DMS153 (cell line): ENCODE measurements around the gene RENBP.
A peak's percentile ranks its signal among the peaks of the same experiment; 100 is the strongest.

ENCODE experiments used
- DNase-seq: peaks from one replicate; lab custom pipeline; 2025; lab: John Stamatoyannopoulos, UW

The RENBP gene

DNA sequence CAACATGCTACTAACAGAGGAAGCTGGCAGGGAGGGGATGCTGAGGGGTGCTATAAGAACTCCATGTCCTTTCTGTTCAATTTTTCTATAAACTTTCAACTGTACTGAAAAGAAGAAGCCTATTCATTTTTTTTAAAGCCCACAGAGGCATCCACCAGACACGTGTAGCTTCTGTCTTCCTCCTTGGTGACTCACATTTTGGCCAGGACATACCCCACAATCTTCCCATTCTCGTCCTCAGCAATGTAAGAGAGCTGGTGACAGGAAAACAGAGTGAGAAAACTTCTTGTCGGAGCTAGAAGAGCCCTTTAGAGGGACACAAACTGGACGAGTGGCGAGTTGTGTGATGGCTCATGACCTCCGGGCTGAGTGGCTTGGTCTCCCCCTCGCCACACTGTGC lies 10.7 kb downstream of the RENBP start:
- no peak for DNase-seq

DNA sequence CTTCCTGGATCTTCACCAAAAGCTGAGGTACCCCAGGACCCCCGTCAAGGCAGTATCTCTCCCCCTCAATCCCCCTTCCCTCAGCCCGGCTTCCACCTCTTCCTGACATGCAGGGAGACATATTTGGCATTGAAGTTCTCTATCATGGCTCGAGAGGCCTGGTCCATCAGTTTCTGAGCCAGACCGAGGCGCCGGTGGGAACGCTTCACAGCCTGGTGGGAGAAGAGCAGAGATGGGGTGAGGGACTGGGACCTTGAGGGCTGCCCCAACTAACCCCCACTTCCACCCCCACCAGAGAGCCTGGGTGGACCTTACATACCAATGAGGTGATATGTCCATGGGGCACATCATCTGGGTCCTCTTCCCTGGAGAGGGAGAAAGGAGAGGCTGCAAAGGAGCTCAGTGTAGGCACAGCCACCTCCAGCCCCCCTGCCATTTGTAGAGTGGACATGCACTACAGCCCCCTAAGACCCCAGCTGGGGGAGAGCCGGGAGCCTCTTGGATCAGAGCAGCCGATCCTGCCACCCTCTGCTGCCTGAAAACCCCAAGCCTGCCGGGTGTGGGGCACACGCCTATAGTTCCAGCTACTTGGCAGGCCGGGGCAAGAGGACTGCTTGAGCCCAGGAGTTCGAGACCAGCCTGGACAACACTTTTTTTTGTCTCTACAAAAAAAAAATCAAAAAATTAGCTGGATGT lies 12.1 kb downstream of the RENBP start:
- no peak for DNase-seq

DNA sequence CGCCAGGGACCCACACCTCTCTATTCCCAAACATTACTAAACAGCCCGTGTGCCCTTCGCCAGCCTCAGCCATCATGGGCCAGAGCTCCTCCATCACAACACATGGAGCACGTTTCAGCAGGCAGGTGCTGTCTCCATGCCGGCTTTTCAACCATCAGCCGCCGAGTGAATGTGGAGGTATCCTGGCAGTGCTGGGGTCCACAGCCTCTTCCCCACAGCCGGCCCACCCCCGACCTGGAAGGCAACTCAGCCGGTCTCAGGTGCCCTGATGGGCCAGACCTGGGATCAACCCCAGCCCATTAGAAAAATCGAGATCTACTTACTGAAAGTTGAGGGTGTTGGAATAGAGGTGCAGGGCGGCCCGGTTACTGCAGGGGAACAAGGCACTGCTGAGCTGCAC lies 12.7 kb downstream of the RENBP start:
- no peak for DNase-seq

DNA sequence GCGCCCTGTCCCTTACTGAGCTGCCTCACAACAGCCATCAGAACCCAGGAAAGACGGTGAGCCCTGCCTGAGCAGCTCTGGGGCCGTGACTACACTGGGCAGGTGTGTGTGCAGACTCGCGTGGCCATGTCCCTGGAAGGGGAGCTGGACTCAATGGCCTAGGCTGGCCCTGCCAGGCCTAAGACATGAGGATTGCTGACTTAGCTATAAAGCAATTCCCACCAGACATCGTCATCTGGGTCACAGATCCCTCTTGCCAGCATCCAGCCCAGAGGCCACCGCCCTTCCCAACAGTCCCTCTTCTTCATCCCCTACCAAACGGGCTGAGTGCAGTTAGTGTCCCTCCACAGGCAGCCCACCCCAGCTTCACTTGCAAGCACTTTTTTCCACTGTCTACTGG lies 13.3 kb downstream of the RENBP start:
- DNase-seq, result no peak

DNA sequence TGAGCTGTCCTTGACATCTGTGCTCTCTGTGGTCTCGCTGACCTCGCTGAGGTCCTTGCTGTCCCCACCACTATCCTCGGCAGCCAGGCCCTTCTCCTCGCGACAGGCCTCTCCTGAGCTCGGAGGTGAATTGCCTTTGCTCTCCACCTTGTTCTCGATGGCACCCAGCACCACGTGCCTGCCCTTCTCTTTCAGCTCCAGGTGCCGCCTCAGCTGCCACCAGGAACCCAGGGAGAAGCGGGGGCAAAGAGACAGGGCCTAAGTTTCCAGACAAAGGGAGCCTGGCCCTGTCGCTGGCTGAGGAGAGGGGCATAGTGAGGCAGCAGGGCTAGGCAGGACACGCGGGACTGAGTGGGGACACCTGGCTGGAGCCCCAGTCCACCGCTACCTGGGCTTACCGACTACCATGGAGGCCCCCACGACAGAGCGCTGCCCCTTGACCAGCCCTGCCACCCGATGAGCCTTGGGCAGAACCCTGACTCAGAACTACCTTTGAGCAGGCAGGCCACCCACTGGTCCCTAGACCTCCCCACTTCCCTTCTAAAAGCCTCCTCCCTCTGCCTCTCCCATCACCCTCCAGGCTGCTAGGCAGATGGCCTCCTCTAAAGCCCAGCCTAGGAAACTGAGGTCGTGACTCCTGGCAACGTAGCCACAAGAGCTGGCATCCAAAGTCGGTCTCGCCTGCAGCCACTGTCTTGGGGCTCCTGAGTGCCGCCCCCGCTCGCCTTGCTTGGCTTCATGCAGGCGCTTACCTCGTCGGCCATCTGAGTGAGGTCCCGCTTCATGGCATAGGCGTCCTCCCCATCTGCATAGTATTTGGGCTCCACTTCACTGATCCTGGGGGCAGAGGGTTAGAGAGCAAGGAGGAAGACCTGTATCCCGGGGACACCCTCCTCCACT lies 14.2 kb downstream of the RENBP start:
- no peak for DNase-seq

DNA sequence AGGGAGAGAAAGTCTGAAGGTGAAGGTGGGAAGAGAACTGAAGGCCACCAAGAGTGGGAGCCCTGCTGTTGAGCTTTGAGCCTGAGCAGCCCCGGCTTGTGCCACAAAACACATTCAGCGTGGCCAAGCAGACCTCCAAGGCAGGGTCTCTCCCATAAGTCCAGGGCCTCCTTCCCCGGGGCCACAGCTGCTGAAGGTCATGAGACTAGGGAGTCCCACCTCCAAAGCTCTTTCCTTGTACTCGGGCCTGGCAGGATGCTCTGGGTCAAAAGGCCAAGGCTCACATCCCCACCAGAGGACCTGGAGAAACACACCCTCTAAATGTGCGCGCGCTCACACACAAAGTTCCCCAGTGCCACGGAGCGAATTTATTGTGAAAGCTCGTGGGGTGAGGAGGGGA lies 14.9 kb downstream of the RENBP start:
- DNase-seq, result no peak

DNA sequence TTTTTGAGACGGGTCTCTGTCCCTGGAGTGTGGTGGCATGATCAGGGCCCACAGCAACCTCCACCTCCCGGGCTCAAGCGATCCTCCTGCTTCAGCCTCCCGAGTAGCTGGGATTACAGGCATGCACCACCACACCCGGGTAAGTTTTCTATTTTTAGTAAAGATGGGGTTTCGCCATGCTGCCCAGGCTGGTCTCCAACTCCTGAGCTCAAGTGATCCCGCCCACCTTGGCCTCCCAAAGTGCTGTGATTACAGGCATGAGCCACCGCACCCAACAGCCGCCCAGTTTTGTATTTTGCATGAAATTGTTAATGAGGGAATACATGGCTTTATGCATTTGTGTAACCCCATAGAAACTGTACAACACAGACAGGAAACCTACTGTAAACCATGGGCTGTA lies 15.6 kb downstream of the RENBP start:
- no peak for DNase-seq

DNA sequence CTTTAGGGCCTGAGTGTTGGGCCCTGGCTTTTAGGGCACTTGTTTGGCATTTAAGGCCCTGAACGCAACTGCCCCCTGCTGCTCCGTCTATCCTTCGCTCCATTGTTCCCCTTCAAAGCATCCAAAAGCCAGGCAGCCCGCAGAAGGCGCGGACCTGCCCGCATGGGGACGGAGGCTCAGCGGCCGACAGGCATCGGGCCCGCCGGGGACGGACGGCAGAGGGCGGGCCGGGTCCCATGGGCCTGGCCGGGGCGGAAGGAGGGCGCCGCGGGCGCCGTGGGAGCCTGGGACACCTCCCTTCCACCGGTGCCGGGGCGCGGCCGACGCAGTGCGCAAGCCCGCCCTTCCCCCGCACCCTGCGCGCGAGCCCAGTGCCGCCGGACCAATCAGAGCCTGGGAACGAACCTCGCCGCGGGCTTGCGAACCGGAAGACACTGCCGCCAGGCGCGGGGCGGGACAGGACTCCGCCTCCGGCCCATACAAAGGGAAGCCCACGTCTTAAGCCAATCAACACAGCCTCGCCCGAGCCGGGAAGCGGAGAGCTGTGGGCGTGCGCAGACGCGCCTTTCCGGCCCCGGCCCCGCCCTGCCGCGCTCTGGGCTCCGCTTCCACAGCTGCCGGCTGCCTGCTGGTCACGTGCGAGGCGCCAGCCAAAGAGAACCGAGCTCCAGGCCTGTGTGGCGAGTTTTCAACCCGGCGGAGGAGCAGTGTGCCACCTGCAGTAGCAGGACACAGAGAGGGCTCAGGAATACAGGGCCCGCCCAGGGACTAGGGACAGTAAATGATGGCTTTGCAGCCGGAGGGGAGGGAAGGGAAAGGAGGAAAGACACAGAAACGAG lies 16.3 kb downstream of the RENBP start:
- DNase-seq, result peak; percentile 99

DNA sequence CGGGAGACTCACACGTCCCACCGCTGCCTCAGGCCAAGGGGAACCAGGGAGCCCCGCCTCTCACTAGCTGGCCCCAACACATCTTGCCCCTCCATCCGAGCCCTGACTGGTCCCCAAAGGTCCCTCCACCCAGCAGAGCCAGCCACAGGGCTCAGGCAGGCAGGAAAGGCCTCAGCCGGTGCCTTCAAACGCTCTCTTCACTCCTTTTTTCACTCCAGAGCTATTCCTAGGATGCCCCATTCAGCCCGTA lies 16.8 kb downstream of the RENBP start:
- DNase-seq, result no peak

DNA sequence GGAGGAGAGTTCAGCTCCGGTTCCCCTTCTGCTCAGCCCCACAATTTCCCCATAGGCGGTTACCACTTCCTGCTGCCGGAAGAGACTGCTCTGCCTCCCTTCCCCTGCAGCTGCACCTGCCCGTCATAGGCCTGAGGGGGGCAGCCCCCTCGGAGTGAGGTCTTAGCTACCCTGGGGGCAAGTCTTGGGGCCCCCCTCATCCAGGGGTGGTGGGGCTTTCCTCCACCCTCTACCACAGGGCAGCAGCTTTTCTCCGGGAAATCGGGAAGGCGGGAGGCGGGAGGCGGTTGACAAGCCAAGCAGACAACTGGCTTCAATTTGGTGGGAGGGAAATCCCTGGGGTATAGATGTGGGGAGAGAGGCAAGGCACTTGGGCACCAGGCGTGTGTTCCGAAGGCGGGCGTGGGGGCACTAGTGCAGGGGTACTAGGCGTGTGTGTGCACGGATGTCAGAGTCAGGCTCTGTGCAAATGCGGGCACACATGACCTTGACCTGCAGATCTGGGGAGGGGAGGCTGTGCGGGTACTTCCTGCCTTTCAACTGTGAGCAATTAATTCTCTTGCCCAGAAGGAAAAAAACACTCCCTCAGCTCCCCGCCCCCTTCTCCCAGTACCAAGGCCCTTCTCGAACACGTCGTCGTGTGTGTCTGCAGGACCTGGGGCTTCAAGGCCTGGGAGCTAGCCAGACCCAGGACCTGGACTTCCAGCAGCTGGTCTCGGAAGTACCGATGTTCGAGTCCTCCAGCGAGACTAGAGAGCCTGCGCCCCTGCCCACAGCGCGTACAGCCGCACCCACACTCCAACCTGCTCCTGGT lies 17.4 kb downstream of the RENBP start:
- peak; percentile 71 for DNase-seq

DNA sequence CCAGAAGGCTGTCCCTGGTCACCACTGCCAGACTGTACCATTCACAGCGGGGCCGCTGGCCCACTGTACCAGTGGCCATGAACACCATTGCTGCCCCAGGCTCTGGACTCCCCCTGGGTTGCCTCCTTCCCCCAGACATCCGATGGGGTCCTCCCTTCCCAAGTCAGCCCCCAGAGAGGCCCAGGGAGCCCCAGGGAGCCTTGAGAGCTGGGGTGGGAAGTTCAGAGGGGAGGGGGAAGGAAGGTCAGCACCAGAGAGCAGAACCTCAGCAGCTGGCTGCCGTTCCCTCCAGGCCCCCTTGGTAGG lies 17.9 kb downstream of the RENBP start:
- no peak for DNase-seq

DNA sequence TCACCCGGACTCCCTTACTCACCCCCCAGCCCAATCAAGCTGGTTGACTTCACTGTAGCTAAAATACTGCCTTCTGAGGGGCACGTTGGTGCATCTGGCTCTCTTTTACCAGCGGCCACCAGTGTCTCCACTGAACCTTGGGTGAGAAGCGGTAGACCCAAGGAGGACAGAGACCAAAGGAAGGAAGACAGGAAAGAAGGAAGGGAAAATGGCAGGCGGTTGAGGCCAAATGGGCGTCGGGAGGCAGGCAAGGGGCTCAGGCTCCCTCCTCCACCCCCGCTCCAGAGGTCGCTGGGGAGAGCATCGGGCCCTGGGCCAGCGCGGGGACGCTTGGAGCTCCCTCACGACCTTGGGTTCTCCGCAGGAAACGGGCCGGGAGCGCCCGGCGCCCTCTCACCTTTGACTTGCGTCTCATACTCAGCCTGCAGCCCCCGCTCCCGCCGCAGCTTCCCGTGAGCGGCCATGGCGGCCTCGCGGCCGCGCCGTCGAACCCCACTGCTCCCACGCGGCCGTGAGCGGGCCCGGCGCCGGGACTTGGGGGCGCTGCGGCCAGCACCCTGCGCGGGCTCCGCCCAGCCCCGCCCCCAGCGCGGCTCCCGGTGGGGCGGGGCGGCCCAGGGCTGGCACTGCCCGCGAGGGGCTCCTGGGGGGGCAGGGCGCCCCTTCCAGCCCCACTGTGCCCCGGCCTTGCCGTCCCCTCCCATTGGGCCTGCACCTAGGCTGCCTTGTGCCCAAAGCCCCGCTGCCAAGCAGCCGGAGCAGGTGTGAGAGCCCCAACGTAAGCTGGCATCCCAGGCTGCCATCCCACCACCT lies 18.5 kb downstream of the RENBP start, which contains the start of gene ARHGAP4:
Gene ARHGAP4 (minus strand): TSS at position 526 of the 813 bp plus-strand sequence. CDS start 62 bp downstream, at position 464.
- no peak for DNase-seq

DNA sequence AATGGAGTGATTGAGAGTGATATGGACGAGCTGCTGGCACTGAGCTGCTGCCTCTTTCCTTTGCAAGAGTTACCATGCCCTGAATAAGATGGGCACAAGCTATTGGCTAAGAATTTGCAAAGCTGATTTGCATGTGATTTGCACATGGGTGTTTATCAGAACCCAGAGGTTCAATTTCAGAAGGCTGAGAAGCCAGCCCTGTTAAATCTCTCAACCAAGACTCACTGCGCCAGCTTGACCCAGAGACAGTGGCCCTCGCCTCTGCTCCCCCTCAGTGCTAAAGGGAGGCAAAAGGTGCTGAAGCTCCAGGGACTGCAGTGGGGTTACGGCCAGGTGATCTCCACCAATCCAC lies 19.1 kb downstream of the RENBP start:
- DNase-seq, result no peak

DNA sequence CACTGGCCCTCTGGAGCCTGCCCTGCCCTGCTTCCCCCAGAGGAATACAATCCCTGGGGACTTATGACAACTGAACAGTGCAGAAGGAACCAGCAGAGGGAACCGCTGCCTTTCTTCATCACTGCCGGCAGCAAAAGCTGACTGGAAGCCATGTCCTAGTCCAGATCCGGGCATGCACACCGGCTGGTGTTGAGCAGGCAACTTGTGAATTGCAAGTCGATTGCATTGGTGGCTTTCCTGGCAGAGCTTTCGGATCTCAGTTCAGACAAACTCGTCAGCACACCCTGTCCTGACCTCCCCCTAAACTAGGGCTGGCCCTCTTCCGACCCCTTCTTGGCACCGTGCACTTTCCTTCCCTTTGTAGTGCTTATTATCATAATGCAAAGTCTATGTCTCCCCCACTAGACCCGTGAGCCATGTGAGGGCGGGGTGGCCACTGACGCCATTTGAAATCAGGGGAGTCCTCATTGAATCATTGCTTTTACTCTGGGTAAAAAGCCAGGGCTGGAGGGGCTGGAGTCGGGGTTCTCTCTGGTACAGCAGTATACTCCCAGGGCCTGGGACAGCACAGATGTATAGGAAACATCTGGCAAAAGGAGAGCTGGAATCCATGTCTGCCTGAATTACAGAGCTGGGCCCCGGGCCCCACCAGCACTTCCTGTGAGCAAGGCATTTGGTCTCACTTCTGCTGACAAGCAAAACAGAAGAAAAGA lies 20.1 kb downstream of the RENBP start:
- peak; percentile 73 for DNase-seq

DNA sequence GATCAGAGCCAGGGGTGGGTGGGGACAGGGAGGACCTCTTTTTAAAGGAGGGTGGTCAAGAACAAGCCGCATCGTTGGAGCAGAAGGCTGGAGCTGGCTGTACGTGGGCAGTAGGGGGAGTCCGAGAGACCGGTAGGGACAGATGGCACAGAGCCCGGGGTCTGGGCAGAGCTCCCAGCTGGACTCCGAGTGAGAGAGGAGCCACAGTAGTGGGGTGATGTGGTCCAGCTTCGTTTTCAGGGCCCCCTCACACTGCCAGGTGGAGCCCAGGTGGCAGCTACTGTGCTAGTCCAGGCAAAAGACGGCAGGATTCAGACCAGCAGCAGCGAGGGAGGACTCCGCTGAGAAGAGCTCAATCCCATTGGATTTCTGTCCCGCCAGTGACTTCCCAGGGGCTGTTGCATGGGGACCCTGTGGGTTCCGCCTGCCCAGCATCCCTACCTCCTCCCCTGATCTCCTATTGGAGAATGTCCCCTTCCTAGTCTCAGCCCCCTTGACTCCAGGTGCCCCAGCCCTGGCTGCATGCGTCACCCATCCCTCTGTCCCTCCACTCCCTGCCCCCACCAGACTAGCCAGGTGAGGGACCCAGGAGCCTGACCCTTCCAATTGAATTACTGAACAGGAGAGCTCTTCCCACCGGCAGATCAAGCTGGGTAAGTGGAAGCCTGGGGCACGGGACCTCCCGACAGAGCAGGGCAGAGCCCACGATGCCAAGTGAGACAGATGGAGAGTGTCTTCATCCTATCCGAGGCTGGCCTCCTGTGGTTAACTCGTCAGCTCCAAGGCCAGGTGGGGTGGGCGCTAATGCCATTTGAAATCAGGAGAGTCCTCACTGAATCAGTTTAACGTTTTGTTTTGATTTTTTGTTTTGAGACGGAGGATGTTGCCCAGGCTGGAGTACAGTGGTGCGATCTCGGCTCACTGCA lies 21.2 kb downstream of the RENBP start:
- DNase-seq, result no peak

DNA sequence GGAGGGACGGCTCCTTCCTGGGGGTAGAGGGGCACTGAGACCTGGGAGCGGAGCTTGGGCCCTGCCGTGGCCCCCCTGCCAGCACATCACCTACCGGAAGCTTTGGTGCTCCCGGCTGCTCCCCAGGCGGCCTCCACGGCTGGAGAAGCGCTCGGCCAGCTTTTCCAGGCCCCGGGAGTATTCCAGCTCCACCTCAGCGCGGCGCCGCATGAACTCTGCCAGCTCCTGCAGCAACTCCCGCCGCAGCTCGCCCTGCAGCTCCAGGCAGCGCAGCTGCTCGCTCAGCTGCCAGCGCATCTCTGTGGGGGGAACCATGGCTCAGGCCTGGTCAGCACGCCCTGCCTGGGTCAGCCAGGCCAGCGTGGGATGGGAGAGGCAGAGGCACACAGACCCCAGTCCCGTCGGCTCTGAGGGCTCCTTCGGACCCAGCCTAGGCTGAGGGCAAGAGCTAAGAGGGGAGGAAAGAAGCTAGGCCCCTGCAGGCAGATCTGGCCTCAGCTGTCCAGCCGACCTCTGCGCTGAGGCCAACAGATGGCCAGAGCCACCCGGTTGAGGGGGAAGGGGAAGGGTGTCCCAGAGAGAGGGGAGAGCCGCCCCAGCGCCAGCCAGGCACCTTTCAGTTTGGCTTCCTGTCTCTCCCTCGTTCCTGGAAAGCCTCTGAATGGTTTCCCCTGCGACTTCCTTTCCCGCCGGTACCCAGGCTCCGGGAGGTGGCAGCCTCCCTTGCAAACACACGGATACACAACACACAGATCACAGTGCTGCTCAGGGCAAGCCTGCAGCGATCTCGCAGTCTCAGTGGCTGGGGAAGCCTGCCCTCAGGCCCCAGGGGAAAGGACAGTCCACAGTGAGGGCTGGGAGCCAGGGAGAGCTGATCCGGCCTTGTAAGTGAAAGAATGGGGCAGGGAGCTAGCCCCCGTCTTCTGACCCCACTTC lies 22.7 kb downstream of the RENBP start:
- no peak for DNase-seq

DNA sequence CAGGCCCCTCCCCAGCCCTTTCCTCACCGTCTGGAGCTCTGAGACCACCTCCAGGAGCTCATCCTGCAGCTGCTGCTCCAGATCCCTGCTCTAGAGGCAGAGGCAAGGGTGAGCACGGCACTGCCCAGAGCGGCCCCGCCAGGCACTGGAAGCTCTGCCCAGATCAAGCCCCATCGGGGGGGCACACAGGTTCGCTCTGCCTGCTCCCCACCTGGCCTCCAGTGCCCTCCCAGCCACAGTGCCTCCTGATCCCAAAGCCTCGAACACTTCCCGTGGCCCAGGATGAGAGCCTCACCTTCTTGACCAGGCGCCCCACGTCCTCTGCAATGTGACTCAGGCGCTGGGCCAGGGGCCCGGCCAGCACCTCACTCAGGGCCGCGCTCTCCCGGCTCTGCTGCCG lies 23.4 kb downstream of the RENBP start:
- DNase-seq, result no peak

DNA sequence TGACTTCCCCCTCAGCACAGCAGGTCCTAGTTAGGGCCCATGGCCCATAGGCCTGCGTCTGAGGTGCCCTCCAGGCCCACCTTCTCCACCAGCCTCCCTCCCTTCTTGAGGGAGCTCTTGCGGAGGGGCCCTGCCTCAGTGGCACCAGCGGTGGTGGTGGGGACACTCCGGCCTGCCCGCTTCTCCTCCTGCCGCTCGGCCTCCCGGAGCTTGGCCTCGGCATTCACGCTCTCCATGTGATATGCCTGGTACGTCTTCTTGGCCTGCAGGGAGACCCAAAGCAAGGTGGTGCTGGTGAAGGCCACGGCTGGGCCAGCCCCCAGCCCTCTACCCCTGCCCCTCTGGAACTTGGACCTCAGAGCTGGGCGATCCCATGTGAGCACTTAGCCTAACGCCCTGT lies 23.9 kb downstream of the RENBP start:
- DNase-seq, result no peak
